Activated CD4-positive, alpha-beta T cell treated with anti-CD3 and anti-CD28 coated beads, Interleukin-2, amount 50 U/mL, for 1 hour (primary cell): ENCODE measurements around the gene RNLS.
"Not testable (repeated sequence)": the region's sequence is repeated elsewhere in the genome, so short reads cannot be mapped to it uniquely, and the experiment has no call there.

Experiments used
- DNase-seq: peaks from one replicate; pipeline ENCODE4 v3.0.0-alpha.2; 2020

RNLS gene

GRCh38 chr10:88286030-88286429, 297.1 kb downstream of the RNLS start:
- DNase-seq: no peak

DNA sequence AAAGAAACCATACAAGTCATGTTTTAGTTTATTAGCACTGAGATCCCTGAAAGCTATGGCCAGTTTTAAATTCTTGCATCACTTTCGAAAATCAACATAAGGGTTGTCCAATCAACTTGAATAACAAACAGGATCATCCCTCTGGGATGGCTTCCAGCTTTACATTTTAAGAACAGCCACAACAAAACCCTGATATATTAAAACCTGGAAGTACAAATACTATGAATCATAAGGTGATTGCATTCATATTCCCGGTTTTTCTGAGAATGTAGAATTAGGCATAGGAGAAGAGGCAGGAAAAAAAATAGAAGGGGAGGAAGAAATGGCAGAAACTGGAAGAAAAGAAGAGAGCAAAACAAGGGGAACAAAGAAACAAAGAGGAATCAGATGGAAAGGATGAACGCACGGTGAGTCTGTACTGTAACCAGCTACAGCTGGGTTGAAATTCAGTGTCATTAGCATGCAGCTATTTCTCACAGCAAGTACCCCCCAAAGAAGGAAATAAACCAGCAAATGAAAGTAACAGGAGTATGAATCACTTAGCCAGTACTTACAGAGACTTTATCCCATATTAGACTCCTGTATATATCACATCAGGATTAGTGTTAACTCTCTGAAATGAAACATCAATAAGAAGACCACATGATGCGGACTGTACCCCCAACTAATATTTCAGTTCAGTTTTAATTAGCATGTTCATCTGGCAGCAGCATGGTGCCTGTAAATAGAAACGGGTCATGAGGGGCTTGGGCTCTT, 301.3 kb downstream of the RNLS start:
- DNase-seq: no peak

DNA sequence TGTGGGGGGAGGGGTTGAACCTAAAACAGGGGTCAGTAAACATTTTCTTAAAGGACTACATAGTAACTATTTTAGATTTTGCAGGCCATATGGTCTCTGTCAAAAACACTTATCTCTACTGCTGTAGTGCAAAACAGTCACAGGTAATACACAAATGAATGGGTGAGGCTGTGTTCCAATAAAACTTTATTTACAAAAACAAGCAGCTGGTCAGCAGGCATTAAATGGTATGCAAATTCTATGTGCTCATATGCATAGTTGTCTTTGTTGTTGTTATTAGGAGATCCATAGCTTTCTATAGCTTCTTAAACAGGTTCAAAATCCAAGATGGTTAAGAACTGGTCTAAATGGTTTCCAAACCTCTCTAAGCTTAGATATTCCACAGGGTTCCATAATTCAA, 302.6 kb downstream of the RNLS start:
- DNase-seq: no peak

DNA sequence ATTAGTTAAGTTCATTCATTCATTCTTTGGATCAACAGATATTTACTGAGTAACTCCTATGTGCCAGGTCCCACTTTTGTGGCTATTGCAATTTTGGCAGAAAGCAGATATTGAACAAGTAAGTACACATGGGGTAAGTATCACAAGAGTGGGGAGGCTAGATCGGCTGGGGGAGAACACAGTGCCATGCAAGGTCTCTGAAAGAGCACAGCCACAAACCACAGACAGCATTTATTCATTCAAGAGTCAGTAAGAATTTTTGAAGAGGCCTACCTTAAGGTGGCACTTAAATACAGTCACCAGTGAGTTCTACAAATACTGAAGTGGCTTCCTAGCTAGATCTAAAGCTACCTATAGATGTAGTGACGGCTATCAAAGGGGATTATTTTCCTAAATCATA, 304.2 kb downstream of the RNLS start:
- no peak for DNase-seq

DNA sequence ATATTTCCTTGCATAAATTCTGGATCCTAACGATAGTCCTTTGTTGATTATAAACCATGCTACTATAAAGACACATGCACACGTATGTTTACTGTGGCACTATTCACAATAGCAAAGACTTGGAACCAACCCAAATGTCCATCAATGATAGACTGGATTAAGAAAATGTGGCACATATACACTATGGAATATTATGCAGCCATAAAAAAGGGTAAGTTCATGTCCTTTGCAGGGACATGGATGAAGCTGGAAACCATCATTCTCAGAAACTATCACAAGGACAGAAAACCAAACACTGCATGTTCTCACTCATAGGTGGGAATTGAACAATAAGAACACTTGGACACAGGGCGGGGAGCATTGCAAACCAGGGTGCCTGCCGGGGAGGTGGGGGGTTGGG, 306.2 kb downstream of the RNLS start:
- not testable (repeated sequence) for DNase-seq

GRCh38 chr10:88274286-88274685, 308.8 kb downstream of the RNLS start:
- DNase-seq: no peak

DNA sequence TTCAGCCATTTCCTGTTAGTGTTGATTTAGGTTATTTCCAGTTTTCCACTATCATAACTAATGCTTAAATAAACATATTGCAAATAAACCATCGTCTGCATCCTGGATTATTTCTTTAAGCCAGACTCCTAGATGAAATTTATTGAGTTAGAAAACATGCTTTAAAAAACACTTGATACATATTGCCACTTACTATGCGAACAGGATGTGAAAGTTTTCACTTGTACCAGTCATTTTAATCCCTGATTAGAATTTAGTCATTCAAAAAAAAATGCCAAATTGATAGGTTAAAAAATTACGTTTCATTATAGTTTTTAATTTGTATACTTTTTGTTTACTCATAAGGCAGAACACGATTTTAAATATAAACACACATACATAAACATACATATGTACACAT, 309.6 kb downstream of the RNLS start:
- DNase-seq: no peak

- DNase-seq: no peak
Observed at GRCh38 chr10:88271761-88272543, 311.2 kb downstream of the RNLS start.

DNA sequence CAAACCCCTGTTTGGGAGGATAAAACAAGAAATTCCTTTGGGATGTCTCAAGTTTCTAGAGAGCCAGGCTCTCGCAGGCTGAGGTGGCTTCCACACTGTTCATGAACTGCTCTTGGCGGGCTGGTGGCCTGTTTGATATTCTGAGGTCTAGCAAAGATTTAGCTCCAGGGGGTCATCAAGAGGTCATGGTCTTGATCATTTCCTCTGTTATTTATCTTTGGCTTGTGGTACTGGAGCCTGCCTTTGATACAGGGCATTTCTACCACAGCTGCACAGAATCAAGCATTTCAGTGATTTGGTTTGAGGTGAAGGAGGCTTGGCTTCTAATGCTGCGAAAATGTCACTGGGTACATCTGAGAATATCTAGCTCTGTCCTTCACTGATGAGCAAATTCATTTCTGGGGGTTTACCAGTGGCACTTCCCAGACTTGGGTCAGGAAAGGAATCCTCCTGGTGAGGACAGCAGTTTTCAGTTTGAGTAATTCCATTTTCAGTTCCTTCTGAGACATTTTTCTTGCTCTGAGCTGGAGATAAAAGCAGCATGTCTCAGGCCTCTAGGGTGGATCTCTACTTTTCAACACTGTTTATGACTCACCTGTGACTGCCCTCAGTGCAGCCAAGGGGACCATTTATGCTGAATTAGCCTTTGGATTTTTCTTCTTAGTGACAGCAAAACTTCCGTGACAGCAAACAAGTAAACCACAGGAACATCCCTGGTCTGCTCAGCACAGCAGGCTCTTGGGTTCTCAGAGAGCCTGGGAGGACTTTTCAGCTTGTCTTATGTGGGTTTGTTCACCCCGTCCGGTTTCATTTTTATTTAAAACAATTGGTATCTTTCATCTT, 312.0 kb downstream of the RNLS start:
- peak; percentile 21 for DNase-seq

DNA sequence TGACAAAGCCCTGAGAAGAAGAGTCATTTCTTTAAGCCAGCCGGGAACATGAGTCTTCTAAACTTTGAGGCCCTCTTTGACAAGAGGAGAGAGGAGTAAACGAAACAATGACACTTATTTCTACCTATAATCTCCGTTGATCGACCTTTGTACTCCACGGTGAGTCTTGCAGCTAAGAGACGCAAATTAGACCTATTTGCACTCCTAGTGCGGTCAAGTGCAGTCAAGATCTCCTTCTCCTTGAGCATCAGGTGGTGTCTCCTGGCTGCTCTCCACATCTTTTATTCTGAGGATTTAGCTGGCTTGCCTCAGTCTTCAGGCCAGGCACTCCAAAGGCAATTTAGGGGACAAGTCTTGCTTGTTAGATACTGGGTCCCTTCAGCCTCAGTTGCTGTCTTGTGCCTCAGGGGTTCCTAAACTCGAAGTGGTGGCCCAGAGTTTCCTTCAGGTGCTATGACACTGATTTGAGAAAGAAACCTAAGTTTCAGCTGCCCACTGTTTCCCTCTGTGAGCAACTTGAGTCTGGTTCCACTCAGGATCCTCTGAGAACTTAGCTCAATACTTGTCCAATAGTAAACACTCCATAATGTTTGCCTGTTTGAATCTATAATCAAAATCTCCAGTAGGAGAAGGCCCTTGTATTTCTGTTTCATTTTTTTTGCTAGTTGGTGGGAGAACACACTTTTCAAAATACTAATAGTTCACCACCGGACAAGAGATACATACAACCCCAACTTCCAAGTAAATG, 312.9 kb downstream of the RNLS start:
- DNase-seq: no peak

GRCh38 chr10:88262591-88263234, 320.4 kb downstream of the RNLS start:
- no peak for DNase-seq

- DNase-seq: no peak
Observed at GRCh38 chr10:88261152-88261551, 322.0 kb downstream of the RNLS start.

DNA sequence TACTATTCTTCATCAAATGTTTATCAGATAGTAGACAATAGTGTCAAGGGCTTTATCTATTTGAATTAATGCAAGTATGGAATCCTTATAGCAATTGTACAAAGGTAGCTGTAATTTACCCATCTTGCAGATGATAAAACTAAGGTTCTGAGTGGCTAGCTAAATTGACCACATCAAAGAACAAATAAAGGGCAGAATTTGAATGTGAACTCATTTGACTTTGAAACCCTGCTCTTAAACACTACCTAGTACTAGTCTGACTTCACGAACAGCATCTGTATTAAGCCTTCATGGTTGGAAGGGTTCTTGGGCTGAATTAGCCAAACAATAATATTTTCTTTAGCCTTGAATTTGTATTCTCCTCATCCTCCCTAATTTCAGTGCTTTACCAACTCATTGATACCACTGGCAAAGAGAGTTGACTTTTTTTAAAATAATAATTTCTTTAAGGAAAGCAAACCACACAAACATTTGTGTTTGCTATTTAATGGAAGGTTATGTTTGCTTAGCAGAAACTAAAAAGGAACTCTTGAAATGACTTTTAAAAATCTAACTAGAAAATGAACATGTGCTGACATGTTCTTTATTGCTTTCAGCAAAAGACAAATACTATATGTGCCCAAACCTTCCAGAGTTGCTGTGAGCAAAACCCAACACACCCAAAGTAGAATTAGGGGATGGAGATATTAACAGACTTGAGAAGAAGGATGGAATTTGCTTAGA, 322.6 kb downstream of the RNLS start:
- DNase-seq: no peak

DNA sequence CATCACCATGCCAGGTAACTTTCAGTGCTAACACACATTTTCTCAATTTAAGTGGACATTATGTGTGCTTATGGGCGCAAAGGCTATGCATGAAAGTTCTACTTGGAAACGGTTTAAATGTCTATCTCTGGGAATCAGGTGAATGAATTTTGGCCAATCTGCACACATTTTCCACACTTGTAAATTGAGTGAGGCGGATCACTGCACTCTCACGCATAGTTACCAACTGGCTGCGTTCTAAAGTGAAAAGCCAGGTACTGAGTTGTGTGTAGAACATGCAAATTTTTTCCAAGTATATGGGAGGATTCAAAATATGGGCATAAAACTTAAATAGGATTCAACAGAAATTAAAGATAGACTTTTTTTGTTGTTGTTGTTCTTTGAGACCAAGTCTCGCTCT, 323.7 kb downstream of the RNLS start:
- DNase-seq: no peak

- no peak for DNase-seq
Observed at GRCh38 chr10:88256886-88257285, 326.2 kb downstream of the RNLS start.

DNA sequence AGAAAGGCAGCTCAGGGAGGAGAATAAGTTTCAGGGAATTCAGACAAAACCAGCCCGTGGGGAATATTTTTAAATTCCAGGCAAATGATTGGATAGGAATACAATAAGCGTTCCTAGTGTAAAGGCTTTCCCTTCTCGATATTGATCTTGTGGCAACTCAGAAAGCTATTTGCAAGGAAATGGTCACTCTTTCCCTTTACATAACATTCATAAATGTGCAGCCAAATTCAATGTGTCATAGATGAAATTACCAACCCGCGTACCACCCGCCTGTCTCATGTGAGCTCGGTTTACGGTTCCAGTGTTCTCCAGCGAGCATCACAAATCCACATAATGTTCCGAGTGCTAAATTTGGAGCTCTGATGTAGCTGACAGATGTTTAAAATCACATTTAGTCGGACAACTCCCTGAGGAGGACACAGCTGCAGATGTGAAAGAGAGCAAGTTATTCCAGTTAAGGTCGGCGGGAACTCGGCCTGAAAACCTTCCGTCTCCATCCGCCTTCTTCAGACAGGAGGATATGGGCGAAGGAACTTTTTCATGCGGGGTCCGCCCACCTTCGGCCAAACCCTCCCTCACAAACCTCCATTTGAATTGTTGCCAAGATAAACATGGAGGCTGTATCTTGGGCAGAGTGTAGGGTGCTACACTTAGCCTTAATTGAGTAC, 327.0 kb downstream of the RNLS start:
- no peak for DNase-seq

- DNase-seq: no peak
Observed at GRCh38 chr10:88254091-88254490, 329.0 kb downstream of the RNLS start.

GRCh38 chr10:88253622-88254021, 329.5 kb downstream of the RNLS start:
- no peak for DNase-seq

GRCh38 chr10:88253128-88253527, 330.0 kb downstream of the RNLS start:
- DNase-seq: no peak

DNA sequence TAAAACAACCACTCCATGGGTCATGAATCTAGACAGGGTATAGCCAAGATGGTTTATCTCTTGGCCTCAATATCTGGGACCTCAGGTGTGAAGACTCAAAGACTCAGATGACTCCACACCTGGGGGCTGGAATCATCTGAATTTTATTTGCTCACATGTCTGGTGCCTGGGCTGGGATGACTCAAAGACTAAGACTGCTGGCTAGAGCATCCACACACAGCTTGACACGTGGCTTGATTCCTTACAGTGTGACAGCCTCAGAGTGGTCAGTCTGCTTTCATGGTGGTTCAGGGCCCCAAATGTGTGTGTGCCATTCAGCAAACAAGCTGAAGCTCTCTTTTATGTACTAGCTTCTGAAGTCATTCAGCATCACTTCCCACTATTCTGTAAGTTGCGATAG, 333.7 kb downstream of the RNLS start:
- no peak for DNase-seq

- no peak for DNase-seq
Observed at GRCh38 chr10:88246675-88247074, 336.4 kb downstream of the RNLS start.
